HCT116 (cell line): ENCODE measurements around the gene PCDHB16.
"Not testable (repeated sequence)": the region's sequence is repeated elsewhere in the genome, so short reads cannot be mapped to it uniquely, and the experiment has no call there.

Experiments
- EZH2phosphoT487 ChIP-seq: fragments of 200-600 bp; IDR thresholded peaks from 2 replicates; pipeline ENCODE4 v1.6.1; 2018; ENCODE audit warnings: antibody characterized with exemption, borderline replicate concordance
- JUND ChIP-seq: IDR thresholded peaks from 2 replicates; pipeline ENCODE4 v1.6.1; 2012
- POLR2A ChIP-seq: IDR thresholded peaks from 2 replicates; pipeline ENCODE4 v1.7.0; 2011; ENCODE audit warnings: borderline replicate concordance; ENCODE audit not compliant: insufficient read depth, insufficient read length; ENCODE audit errors: extremely low read depth
- POLR2AphosphoS5 ChIP-seq: IDR thresholded peaks from 2 replicates; pipeline ENCODE4 v1.6.1; 2011; ENCODE audit warnings: mild to moderate bottlenecking, low read depth, low read length, moderate library complexity
- SIN3A ChIP-seq: IDR thresholded peaks from 2 replicates; pipeline ENCODE4 v1.6.1; 2012; ENCODE audit warnings: low read depth
- SP1 ChIP-seq: IDR thresholded peaks from 2 replicates; pipeline ENCODE4 v1.6.1; 2012; ENCODE audit warnings: low read depth
- TCF7L2 ChIP-seq: IDR thresholded peaks from 2 replicates; pipeline ENCODE4 v1.7.0; 2011; ENCODE audit warnings: borderline replicate concordance, inconsistent platforms; ENCODE audit not compliant: insufficient read depth, insufficient read length; ENCODE audit errors: extremely low read depth
- TF ChIP-seq, protein P1 (sequence below), 3 experiments: fragments of 200-600 bp in 1 of 3; sonication (generic) in 1 of 3; IDR thresholded peaks in 2 of 3; conservative IDR thresholded peaks in 1 of 3; 2 replicates each; pipeline ENCODE4 v1.5.1; 2012 to 2017; ENCODE audit warnings: low read depth in 2 of 3, low read length in 2 of 3, antibody characterized with exemption in 1 of 3, borderline replicate concordance in 1 of 3, control low read depth in 1 of 3, mild to moderate bottlenecking in 1 of 3, mixed read lengths in 1 of 3, mixed run types in 1 of 3, moderate library complexity in 1 of 3; ENCODE audit not compliant: insufficient read depth in 1 of 3
- TF ChIP-seq, protein P2 (sequence below): IDR thresholded peaks from 2 replicates; pipeline ENCODE4 v1.6.1; 2012; ENCODE audit warnings: low read depth
- TF ChIP-seq, protein P3 (sequence below): IDR thresholded peaks from 2 replicates; pipeline ENCODE4 v1.6.1; 2012
- TF ChIP-seq, protein P4 (sequence below): IDR thresholded peaks from 2 replicates; pipeline ENCODE4 v1.6.1; 2011; ENCODE audit warnings: mild to moderate bottlenecking, low read length, moderate library complexity; ENCODE audit not compliant: insufficient replicate concordance; ENCODE audit errors: extremely low read depth

DNA sequence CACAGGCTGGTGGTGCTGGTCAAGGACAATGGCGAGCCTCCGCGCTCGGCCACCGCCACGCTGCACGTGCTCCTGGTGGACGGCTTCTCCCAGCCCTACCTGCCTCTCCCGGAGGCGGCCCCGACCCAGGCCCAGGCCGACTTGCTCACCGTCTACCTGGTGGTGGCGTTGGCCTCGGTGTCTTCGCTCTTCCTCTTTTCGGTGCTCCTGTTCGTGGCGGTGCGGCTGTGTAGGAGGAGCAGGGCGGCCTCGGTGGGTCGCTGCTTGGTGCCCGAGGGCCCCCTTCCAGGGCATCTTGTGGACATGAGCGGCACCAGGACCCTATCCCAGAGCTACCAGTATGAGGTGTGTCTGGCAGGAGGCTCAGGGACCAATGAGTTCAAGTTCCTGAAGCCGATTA is 33.8 kb downstream of the PCDHB16 start:
- TF ChIP-seq, protein P1, sequence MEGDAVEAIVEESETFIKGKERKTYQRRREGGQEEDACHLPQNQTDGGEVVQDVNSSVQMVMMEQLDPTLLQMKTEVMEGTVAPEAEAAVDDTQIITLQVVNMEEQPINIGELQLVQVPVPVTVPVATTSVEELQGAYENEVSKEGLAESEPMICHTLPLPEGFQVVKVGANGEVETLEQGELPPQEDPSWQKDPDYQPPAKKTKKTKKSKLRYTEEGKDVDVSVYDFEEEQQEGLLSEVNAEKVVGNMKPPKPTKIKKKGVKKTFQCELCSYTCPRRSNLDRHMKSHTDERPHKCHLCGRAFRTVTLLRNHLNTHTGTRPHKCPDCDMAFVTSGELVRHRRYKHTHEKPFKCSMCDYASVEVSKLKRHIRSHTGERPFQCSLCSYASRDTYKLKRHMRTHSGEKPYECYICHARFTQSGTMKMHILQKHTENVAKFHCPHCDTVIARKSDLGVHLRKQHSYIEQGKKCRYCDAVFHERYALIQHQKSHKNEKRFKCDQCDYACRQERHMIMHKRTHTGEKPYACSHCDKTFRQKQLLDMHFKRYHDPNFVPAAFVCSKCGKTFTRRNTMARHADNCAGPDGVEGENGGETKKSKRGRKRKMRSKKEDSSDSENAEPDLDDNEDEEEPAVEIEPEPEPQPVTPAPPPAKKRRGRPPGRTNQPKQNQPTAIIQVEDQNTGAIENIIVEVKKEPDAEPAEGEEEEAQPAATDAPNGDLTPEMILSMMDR (IDR thresholded peaks at IDR 0.05 in 2 of 3, conservative IDR thresholded peaks at IDR 0.05 in 1 of 3; ENCODE audit: borderline replicate concordance in 1 of 3, insufficient read depth in 1 of 3, low read depth in 2 of 3, low read length in 2 of 3) = not testable (repeated sequence)
- TF ChIP-seq SP1, JUND, POLR2AphosphoS5, POLR2A, EZH2phosphoT487, SIN3A, TCF7L2: not testable (repeated sequence)
- TF ChIP-seq, protein P2, sequence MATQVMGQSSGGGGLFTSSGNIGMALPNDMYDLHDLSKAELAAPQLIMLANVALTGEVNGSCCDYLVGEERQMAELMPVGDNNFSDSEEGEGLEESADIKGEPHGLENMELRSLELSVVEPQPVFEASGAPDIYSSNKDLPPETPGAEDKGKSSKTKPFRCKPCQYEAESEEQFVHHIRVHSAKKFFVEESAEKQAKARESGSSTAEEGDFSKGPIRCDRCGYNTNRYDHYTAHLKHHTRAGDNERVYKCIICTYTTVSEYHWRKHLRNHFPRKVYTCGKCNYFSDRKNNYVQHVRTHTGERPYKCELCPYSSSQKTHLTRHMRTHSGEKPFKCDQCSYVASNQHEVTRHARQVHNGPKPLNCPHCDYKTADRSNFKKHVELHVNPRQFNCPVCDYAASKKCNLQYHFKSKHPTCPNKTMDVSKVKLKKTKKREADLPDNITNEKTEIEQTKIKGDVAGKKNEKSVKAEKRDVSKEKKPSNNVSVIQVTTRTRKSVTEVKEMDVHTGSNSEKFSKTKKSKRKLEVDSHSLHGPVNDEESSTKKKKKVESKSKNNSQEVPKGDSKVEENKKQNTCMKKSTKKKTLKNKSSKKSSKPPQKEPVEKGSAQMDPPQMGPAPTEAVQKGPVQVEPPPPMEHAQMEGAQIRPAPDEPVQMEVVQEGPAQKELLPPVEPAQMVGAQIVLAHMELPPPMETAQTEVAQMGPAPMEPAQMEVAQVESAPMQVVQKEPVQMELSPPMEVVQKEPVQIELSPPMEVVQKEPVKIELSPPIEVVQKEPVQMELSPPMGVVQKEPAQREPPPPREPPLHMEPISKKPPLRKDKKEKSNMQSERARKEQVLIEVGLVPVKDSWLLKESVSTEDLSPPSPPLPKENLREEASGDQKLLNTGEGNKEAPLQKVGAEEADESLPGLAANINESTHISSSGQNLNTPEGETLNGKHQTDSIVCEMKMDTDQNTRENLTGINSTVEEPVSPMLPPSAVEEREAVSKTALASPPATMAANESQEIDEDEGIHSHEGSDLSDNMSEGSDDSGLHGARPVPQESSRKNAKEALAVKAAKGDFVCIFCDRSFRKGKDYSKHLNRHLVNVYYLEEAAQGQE = not testable (repeated sequence)
- TF ChIP-seq, protein P3, sequence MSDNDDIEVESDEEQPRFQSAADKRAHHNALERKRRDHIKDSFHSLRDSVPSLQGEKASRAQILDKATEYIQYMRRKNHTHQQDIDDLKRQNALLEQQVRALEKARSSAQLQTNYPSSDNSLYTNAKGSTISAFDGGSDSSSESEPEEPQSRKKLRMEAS = not testable (repeated sequence)
- TF ChIP-seq, protein P4, sequence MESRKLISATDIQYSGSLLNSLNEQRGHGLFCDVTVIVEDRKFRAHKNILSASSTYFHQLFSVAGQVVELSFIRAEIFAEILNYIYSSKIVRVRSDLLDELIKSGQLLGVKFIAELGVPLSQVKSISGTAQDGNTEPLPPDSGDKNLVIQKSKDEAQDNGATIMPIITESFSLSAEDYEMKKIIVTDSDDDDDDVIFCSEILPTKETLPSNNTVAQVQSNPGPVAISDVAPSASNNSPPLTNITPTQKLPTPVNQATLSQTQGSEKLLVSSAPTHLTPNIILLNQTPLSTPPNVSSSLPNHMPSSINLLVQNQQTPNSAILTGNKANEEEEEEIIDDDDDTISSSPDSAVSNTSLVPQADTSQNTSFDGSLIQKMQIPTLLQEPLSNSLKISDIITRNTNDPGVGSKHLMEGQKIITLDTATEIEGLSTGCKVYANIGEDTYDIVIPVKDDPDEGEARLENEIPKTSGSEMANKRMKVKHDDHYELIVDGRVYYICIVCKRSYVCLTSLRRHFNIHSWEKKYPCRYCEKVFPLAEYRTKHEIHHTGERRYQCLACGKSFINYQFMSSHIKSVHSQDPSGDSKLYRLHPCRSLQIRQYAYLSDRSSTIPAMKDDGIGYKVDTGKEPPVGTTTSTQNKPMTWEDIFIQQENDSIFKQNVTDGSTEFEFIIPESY = not testable (repeated sequence)
